Measurements from ENCODE around the gene CILP2. TPM values are rescaled to one million over a fixed set of nuclear protein-coding genes. Genes with fewer than 3 reads are reported as not detected.

CILP2 gene
- polyA plus RNA-seq, 1 of the 3 experiments (the other 2 are of a cell fraction) = 1.9 TPM

DNA sequence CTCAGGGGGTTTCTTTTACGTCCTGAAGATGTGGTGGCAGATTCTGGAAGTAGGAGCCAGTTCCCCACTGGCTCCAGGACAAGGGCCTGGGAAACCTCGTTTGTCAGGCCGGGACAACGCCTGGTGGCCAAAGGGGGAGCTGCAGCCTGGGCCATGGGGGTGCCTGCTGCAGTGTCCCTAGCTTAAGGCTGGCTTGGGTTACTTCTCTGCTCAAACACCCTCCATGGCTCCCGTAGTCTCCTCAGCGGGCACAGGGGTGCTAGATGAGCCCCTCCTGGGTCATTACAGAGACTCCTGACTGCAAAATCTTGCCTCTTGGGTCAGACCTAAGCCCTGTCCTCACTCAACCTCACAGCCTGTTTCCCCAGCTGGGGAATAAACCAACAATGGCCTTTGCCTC, 14.7 kb downstream of the CILP2 start:
- 40% methylated on average over 1 of the region's 6 CpGs for whole genome bisulfite sequencing (ENCODE audit: low lambda C conversion rate)
- no peaks in the 10 kb centered on the region for H3K9me2 ChIP-seq
- peak; percentile 83 for DNase-seq
- no peak overlapping the region; a peak in 1 of 4 replicates for H3K4me3 ChIP-seq (ENCODE audit: low read depth in 2 of 2, low read length in 1 of 2)
- H2AFZ ChIP-seq (ENCODE audit: low read depth) = no peak overlapping the region
- no peak overlapping the region for H3K4me2 ChIP-seq
- TF ChIP-seq SMC3 (IDR thresholded peaks at IDR 0.05; ENCODE audit: low read depth, low read length) = peak; percentile 35; the same call in 1 of the 2 replicates
- no peak for TF ChIP-seq CHD2 (IDR thresholded peaks at IDR 0.05; ENCODE audit: low read length, partially characterized antibody)
- TF ChIP-seq RAD21 (IDR thresholded peaks at IDR 0.05; ENCODE audit: low read length) = peak; percentile 50
- TF ChIP-seq, protein P1, sequence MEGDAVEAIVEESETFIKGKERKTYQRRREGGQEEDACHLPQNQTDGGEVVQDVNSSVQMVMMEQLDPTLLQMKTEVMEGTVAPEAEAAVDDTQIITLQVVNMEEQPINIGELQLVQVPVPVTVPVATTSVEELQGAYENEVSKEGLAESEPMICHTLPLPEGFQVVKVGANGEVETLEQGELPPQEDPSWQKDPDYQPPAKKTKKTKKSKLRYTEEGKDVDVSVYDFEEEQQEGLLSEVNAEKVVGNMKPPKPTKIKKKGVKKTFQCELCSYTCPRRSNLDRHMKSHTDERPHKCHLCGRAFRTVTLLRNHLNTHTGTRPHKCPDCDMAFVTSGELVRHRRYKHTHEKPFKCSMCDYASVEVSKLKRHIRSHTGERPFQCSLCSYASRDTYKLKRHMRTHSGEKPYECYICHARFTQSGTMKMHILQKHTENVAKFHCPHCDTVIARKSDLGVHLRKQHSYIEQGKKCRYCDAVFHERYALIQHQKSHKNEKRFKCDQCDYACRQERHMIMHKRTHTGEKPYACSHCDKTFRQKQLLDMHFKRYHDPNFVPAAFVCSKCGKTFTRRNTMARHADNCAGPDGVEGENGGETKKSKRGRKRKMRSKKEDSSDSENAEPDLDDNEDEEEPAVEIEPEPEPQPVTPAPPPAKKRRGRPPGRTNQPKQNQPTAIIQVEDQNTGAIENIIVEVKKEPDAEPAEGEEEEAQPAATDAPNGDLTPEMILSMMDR (IDR thresholded peaks at IDR 0.05) = peak; percentile 61
- TF ChIP-seq YY1 (IDR thresholded peaks at IDR 0.05; ENCODE audit: low read depth) = no peak
- H4K20me1 ChIP-seq (ENCODE audit: insufficient read depth) = no peaks in the 10 kb centered on the region
- no peak overlapping the region for H3K9ac ChIP-seq
- ChIA-PET CTCF (interaction anchor here (0.6 to 15.7 kb wide), 16 partner anchors 13 to 107 kb away, joined by 3 to 258 read pairs (median 4); partner anchors contain the start of genes CILP2, LPAR2 and YJEFN3), POLR2A (interaction anchor here (1.3 kb wide), 1 partner anchor 76 kb away, joined by 3 read pairs; no protein-coding TSS in a partner anchor)
- no peaks in the 10 kb centered on the region for H3K79me2 ChIP-seq (ENCODE audit: insufficient read depth)
- H3F3A ChIP-seq (replicated peaks; ENCODE audit: insufficient read depth) = no peaks in the 10 kb centered on the region
- no peak overlapping the region for H3K27ac ChIP-seq (ENCODE audit: low read depth in 2 of 2, low read length in 1 of 2)
- no peaks in the 10 kb centered on the region; a peak in 1 of 4 replicates for H3K4me1 ChIP-seq (ENCODE audit: control insufficient read depth in 1 of 2, insufficient read depth in 2 of 2, low read depth in 1 of 2, low read length in 1 of 2)
- no peaks in the 10 kb centered on the region for H3K9me3 ChIP-seq
- no peaks in the 10 kb centered on the region for H3K27me3 ChIP-seq (ENCODE audit: insufficient read depth)
- H3K36me3 ChIP-seq (replicated peaks in 1 of 2; ENCODE audit: control insufficient read depth in 1 of 2, insufficient read depth in 2 of 2, low read length in 1 of 2) = no peaks in the 10 kb centered on the region

DNA sequence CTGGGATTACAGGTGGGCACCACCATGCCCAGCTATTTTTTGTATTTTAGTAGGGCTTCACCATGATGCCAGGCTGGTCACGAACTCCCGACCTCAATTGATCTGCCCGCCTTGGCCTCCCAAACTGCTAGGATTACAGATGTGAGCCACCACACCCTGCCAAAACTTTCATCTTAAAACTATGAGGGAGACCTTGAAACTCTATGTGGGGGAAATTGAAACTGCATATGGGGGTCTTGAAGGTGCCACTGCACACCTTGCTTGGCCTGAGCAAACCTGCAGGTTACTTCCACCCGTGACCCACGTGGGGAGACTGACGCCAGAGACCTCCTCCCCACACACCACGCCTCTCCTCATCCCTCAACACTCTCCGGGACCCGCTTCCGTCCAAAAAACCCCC, 15.6 kb downstream of the CILP2 start:
- Histone ChIP-seq H3K4me1 (ENCODE audit: control insufficient read depth in 1 of 2, insufficient read depth in 2 of 2, low read depth in 1 of 2, low read length in 1 of 2) (no peaks in the 10 kb centered on the region; a peak in 1 of 4 replicates), H4K20me1 (ENCODE audit: insufficient read depth) (no peaks in the 10 kb centered on the region), H3K79me2 (ENCODE audit: insufficient read depth) (no peaks in the 10 kb centered on the region), H3K9me2 (no peaks in the 10 kb centered on the region), H2AFZ (ENCODE audit: low read depth) (no peak overlapping the region), H3K36me3 (replicated peaks in 1 of 2; ENCODE audit: control insufficient read depth in 1 of 2, insufficient read depth in 2 of 2, low read length in 1 of 2) (no peaks in the 10 kb centered on the region), H3K4me2 (no peak overlapping the region), H3K27me3 (ENCODE audit: insufficient read depth) (no peaks in the 10 kb centered on the region), H3F3A (replicated peaks; ENCODE audit: insufficient read depth) (no peaks in the 10 kb centered on the region), H3K9me3 (no peaks in the 10 kb centered on the region), H3K27ac (ENCODE audit: low read depth in 2 of 2, low read length in 1 of 2) (no peak overlapping the region), H3K4me3 (ENCODE audit: low read depth in 2 of 2, low read length in 1 of 2) (no peak overlapping the region), H3K9ac (no peak overlapping the region)
- 92% methylated on average over 10 of the region's 10 CpGs for WGBS (ENCODE audit: low lambda C conversion rate)
- POLR2A ChIA-PET = interaction anchor here (1.3 kb wide), 1 partner anchor 75 kb away, joined by 3 read pairs; no protein-coding TSS in a partner anchor
- CTCF ChIA-PET = interaction anchor here (0.7 to 15.7 kb wide), 25 partner anchors 8 to 99 kb away, joined by 3 to 258 read pairs (median 5); partner anchors contain the start of genes CILP2 and YJEFN3
- no peak for DNase-seq
- TF ChIP-seq EZH2phosphoT487 (IDR thresholded peaks at IDR 0.05; ENCODE audit: borderline replicate concordance, low read depth) (no peak), FOXJ3 (CRISPR knock-in tag; IDR thresholded peaks at IDR 0.05) (no peak), FOSL2 (IDR thresholded peaks at IDR 0.05; ENCODE audit: borderline replicate concordance, low read depth) (no peak), NFIC (IDR thresholded peaks at IDR 0.05; ENCODE audit: borderline replicate concordance) (no peak), GATA2 (CRISPR knock-in tag; IDR thresholded peaks at IDR 0.05) (no peak), SIN3A (IDR thresholded peaks at IDR 0.05; ENCODE audit: borderline replicate concordance, low read depth, low read length) (no peak), MXI1 (IDR thresholded peaks at IDR 0.05; ENCODE audit: low read depth, low read length) (no peak), SMC3 (IDR thresholded peaks at IDR 0.05; ENCODE audit: low read depth, low read length) (no peak), CHD2 (IDR thresholded peaks at IDR 0.05; ENCODE audit: low read length, partially characterized antibody) (no peak), FOXM1 (IDR thresholded peaks at IDR 0.05; ENCODE audit: low read depth) (no peak)
- TF ChIP-seq, protein P2, sequence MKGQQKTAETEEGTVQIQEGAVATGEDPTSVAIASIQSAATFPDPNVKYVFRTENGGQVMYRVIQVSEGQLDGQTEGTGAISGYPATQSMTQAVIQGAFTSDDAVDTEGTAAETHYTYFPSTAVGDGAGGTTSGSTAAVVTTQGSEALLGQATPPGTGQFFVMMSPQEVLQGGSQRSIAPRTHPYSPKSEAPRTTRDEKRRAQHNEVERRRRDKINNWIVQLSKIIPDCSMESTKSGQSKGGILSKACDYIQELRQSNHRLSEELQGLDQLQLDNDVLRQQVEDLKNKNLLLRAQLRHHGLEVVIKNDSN (IDR thresholded peaks at IDR 0.05; ENCODE audit: borderline replicate concordance, low read depth) = no peak
- TF ChIP-seq, protein P3, sequence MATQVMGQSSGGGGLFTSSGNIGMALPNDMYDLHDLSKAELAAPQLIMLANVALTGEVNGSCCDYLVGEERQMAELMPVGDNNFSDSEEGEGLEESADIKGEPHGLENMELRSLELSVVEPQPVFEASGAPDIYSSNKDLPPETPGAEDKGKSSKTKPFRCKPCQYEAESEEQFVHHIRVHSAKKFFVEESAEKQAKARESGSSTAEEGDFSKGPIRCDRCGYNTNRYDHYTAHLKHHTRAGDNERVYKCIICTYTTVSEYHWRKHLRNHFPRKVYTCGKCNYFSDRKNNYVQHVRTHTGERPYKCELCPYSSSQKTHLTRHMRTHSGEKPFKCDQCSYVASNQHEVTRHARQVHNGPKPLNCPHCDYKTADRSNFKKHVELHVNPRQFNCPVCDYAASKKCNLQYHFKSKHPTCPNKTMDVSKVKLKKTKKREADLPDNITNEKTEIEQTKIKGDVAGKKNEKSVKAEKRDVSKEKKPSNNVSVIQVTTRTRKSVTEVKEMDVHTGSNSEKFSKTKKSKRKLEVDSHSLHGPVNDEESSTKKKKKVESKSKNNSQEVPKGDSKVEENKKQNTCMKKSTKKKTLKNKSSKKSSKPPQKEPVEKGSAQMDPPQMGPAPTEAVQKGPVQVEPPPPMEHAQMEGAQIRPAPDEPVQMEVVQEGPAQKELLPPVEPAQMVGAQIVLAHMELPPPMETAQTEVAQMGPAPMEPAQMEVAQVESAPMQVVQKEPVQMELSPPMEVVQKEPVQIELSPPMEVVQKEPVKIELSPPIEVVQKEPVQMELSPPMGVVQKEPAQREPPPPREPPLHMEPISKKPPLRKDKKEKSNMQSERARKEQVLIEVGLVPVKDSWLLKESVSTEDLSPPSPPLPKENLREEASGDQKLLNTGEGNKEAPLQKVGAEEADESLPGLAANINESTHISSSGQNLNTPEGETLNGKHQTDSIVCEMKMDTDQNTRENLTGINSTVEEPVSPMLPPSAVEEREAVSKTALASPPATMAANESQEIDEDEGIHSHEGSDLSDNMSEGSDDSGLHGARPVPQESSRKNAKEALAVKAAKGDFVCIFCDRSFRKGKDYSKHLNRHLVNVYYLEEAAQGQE (IDR thresholded peaks at IDR 0.05; ENCODE audit: low read depth, low read length) = no peak
- TF ChIP-seq, protein P4, sequence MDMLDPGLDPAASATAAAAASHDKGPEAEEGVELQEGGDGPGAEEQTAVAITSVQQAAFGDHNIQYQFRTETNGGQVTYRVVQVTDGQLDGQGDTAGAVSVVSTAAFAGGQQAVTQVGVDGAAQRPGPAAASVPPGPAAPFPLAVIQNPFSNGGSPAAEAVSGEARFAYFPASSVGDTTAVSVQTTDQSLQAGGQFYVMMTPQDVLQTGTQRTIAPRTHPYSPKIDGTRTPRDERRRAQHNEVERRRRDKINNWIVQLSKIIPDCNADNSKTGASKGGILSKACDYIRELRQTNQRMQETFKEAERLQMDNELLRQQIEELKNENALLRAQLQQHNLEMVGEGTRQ (IDR thresholded peaks at IDR 0.05; ENCODE audit: borderline replicate concordance, low read depth, low read length) = no peak
- TF ChIP-seq, protein P5, sequence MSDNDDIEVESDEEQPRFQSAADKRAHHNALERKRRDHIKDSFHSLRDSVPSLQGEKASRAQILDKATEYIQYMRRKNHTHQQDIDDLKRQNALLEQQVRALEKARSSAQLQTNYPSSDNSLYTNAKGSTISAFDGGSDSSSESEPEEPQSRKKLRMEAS (IDR thresholded peaks at IDR 0.05; ENCODE audit: low read depth) = no peak
- TF ChIP-seq, protein P6, sequence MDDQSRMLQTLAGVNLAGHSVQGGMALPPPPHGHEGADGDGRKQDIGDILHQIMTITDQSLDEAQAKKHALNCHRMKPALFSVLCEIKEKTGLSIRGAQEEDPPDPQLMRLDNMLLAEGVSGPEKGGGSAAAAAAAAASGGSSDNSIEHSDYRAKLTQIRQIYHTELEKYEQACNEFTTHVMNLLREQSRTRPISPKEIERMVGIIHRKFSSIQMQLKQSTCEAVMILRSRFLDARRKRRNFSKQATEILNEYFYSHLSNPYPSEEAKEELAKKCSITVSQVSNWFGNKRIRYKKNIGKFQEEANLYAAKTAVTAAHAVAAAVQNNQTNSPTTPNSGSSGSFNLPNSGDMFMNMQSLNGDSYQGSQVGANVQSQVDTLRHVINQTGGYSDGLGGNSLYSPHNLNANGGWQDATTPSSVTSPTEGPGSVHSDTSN (IDR thresholded peaks at IDR 0.05) = no peak
